GM19468 (cell line): ENCODE results near the gene NXPH4.

ENCODE experiments used
- ATAC-seq: cut with Tn5 transposase; IDR thresholded peaks from one replicate; pipeline ENCODE4 v1.9.1; 2021; ENCODE audit warnings: mild to moderate bottlenecking, moderate library complexity, moderate number of reproducible peaks; ENCODE audit not compliant: unreplicated experiment; ENCODE audit errors: extremely low read depth

Gene NXPH4

GRCh38 chr12:57182918-57183575 lies 33.5 kb upstream of the NXPH4 start:
- ATAC-seq: no peak

GRCh38 chr12:57183939-57184725 lies 32.5 kb upstream of the NXPH4 start:
- ATAC-seq: no peak

GRCh38 chr12:57185403-57185802 lies 31.2 kb upstream of the NXPH4 start:
- no peak for ATAC-seq

- ATAC-seq: no peak
These were observed 30.6 kb upstream of the NXPH4 start for GRCh38 chr12:57185906-57186508.

DNA sequence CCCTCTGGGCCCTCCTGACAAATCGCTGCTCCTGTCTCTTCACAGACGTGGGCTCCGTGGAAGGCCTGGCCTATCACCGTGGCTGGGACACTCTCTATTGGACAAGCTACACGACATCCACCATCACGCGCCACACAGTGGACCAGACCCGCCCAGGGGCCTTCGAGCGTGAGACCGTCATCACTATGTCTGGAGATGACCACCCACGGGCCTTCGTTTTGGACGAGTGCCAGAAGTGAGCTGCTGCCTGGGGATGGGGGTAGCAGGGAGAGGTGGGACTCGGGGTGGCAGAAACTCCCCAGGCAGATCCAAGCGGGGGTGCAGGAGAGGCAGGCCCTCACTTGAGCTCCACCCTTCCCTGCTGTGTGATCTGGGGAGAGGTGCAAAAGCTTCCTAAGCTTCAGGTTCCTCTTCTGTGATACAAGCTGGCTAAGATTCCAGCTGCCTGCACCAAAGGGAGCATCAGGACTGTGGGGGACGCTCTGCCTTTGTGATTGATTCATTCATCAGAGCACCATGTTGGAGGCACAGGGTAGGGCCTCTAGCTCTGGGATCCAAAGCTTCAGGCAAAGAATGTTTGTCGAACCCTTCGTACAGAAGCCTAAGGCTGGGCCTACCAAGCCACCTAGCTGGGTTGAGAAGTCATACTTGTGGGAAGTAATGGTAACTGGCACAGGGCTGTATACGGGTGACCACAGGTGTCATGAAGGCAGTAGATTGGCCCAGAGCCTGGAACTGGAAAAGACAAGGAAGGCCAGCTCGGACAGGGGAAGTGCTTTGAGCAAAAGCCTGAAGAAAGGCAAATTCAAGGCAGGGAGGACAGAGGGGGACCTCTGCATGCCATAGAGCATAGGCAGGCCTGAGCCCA lies 29.1 kb upstream of the NXPH4 start:
- no peak for ATAC-seq

DNA sequence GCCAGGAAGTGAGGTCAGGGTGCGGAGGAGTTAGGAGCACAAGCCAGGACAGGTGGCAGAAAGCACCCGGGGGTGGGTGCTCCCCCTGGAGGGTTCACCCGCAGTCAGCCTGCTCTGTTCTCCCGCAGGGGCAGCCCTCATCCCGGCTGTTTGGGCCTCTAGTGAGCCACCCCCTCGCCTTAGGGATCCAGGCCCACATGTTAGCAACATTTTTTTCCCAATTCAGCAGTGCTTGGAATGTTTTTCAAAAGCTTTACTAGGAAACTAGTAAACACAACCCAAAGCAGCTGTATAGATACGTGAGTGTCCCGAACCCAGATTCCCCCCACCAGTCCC lies 28.5 kb upstream of the NXPH4 start:
- no peak for ATAC-seq

GRCh38 chr12:57190037-57190436 lies 26.6 kb upstream of the NXPH4 start:
- no peak for ATAC-seq

- ATAC-seq: no peak
These were observed 25.8 kb upstream of the NXPH4 start for GRCh38 chr12:57190821-57191220.

GRCh38 chr12:57191410-57191809 lies 25.2 kb upstream of the NXPH4 start:
- no peak for ATAC-seq

- ATAC-seq: no peak
These were observed 23.7 kb upstream of the NXPH4 start for GRCh38 chr12:57192920-57193319.

GRCh38 chr12:57193706-57194245 lies 22.8 kb upstream of the NXPH4 start:
- no peak for ATAC-seq

GRCh38 chr12:57194253-57194652 lies 22.3 kb upstream of the NXPH4 start:
- ATAC-seq: no peak

DNA sequence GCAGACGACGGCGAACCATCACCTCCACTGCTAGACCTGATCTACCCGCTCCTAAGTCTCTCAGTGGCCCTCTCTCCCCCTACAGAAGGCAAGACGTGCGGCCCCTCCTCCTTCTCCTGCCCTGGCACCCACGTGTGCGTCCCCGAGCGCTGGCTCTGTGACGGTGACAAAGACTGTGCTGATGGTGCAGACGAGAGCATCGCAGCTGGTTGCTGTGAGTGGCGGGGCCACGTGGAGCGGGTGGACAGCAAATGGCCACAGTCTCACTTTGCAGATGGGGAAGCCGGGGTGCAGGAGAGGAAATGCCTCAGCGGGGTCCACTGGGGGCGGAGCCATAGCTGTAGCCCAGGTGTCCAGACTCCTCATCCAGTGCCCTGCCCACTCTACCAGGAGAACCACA lies 21.4 kb upstream of the NXPH4 start:
- no peak for ATAC-seq

GRCh38 chr12:57195611-57196371 lies 20.8 kb upstream of the NXPH4 start:
- no peak for ATAC-seq

DNA sequence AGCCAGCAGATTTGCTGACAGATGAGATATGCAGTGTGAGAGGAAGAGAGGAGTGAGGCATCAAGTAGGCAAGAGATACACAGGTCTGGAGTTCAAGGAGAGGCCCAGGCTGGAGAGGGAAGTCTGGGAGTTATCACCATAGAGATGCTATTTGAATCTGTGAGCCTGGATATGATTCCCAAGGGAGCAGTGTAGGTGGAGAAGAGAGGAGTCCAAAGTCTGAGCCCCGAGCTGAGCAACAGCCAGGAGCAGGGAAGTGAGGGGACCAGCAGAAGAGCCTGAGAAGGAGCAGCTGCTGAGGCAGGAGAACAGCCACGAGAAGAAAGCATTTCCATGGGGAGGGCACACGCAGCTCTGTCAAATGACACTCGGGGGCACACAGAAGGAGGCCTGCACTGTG lies 20.2 kb upstream of the NXPH4 start:
- no peak for ATAC-seq

DNA sequence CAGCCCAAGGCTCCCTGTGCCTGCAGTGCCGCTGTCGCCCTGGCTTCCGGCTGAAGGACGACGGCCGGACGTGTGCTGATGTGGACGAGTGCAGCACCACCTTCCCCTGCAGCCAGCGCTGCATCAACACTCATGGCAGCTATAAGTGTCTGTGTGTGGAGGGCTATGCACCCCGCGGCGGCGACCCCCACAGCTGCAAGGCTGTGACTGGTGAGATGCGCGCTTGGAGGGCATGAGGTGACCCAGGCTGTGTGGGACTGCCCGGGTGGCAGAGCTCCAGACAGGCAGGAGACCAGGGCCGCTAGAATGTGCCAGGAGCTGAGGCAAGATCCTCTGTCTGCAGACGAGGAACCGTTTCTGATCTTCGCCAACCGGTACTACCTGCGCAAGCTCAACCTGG lies 19.6 kb upstream of the NXPH4 start:
- ATAC-seq: no peak

DNA sequence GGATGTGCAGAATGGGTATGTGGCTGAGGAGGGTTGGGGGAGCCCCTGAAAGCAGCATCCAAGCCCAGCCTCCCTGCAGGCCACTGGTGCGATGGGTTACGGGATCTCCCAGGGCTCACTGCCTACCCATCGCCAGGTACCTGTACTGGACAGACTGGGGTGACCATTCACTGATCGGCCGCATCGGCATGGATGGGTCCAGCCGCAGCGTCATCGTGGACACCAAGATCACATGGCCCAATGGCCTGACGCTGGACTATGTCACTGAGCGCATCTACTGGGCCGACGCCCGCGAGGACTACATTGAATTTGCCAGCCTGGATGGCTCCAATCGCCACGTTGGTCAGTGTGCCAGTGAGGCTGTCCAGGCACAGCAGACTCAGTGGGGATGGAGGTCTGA lies 18.3 kb upstream of the NXPH4 start:
- no peak for ATAC-seq

DNA sequence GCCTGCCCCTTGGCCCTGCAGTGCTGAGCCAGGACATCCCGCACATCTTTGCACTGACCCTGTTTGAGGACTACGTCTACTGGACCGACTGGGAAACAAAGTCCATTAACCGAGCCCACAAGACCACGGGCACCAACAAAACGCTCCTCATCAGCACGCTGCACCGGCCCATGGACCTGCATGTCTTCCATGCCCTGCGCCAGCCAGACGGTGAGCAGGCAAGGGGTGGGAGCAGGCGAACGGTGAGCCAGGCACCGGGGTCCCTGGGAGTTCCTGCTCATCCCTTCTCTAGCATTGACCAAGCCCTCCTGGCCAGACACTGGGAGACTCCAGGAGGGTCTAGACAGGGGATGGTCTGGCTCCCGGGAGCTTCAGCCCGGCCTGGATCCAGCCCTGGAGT lies 17.4 kb upstream of the NXPH4 start:
- no peak for ATAC-seq

DNA sequence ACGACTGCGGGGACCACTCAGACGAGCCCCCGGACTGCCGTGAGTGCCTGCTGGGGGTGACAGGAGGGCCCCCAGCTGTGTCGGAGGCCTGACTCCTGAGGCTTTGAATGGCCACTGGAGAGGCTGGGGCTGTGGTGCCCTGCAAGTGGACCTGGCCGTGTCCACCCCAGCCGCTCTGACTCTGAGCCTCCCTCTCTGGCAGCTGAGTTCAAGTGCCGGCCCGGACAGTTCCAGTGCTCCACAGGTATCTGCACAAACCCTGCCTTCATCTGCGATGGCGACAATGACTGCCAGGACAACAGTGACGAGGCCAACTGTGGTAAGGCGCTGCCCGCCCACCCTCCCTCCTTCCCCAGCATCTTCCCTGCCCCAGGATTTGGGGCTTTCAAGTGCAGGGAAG lies 16.1 kb upstream of the NXPH4 start:
- ATAC-seq: no peak

- ATAC-seq: no peak
These were observed 15.4 kb upstream of the NXPH4 start for GRCh38 chr12:57201219-57201618.
